MM.1S (cell line): Measurements from ENCODE around the gene COG5.

ENCODE experiments used
- EZH2 ChIP-seq: fragments of 300-600 bp; sonication (generic); optimal IDR thresholded peaks from 2 replicates; pipeline ENCODE3; 2017; ENCODE audit warnings: low read depth, mild to moderate bottlenecking, antibody characterized with exemption, low read length, mixed read lengths
- TF ChIP-seq, protein P1 (sequence below): fragments of 300-600 bp; sonication (generic); IDR thresholded peaks from 2 replicates; pipeline ENCODE4 v1.5.1; 2016; ENCODE audit warnings: antibody characterized with exemption, low read length, mixed read lengths

DNA sequence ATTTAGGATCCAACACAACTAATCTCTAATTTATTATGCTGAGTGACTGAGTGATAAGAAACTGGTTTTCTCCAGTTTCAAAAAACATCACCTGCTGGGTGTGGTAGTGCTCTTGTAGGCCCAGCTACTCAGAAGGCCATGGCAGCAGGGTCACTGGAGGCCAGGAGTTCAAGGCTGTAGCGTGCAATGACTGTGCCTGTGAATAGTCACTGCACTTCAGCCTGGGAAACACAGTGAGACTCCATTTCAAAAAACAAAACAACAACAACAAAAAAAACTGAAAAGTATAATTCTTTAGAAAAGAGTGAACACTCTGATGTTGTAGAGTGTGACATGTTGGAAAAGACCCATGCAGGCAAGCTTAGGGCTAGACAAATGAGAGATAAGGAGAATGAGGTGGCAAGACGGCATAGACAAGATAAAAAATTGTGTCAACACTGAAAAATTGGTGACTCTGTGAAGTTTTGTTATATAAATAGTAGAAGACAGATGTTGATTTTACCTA lies 243.9 kb downstream of the COG5 start:
- TF ChIP-seq EZH2, result no peak
- TF ChIP-seq, protein P1, sequence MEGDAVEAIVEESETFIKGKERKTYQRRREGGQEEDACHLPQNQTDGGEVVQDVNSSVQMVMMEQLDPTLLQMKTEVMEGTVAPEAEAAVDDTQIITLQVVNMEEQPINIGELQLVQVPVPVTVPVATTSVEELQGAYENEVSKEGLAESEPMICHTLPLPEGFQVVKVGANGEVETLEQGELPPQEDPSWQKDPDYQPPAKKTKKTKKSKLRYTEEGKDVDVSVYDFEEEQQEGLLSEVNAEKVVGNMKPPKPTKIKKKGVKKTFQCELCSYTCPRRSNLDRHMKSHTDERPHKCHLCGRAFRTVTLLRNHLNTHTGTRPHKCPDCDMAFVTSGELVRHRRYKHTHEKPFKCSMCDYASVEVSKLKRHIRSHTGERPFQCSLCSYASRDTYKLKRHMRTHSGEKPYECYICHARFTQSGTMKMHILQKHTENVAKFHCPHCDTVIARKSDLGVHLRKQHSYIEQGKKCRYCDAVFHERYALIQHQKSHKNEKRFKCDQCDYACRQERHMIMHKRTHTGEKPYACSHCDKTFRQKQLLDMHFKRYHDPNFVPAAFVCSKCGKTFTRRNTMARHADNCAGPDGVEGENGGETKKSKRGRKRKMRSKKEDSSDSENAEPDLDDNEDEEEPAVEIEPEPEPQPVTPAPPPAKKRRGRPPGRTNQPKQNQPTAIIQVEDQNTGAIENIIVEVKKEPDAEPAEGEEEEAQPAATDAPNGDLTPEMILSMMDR, result no peak
